Smooth muscle cell (in vitro differentiated cells): ENCODE results near the gene TAF1D. TPM values are rescaled to one million over a fixed set of nuclear protein-coding genes. Genes with fewer than 3 reads are reported as not detected.

Experiments
- DNase-seq: peaks from one replicate; lab custom pipeline; 2025; ENCODE audit not compliant: unreplicated experiment; lab: John Stamatoyannopoulos, UW
- H2AFZ ChIP-seq: fragments of 200-600 bp; sonication (generic); 2 replicates; pipeline ENCODE4 v1.6.0; 2016; ENCODE audit warnings: antibody characterized with exemption, low read depth, mild to moderate bottlenecking
- H3F3A ChIP-seq: fragments of 200-600 bp; sonication (generic); 2 replicates; pipeline ENCODE4 v1.6.0; 2017; ENCODE audit warnings: antibody characterized with exemption, low read depth
- H3K27ac ChIP-seq: fragments of 200-600 bp; sonication (generic); 2 replicates; pipeline ENCODE4 v1.5.1; 2016; ENCODE audit warnings: low read depth, mild to moderate bottlenecking
- H3K27me3 ChIP-seq: fragments of 200-600 bp; sonication (generic); 2 replicates; pipeline ENCODE4 v1.6.1; 2016; ENCODE audit warnings: low read depth, mild to moderate bottlenecking
- H3K36me3 ChIP-seq: fragments of 200-600 bp; sonication (generic); 2 replicates; pipeline ENCODE4 v1.5.1; 2016; ENCODE audit warnings: low read depth
- H3K4me1 ChIP-seq: fragments of 200-600 bp; sonication (generic); 2 replicates; pipeline ENCODE4 v1.5.1; 2016; ENCODE audit warnings: low read depth
- H3K4me2 ChIP-seq: fragments of 200-600 bp; sonication (generic); 2 replicates; pipeline ENCODE4 v1.6.0; 2016; ENCODE audit warnings: mild to moderate bottlenecking
- H3K4me3 ChIP-seq: fragments of 200-600 bp; sonication (generic); 2 replicates; pipeline ENCODE4 v1.5.1; 2016; ENCODE audit warnings: mild to moderate bottlenecking
- H3K79me2 ChIP-seq: fragments of 200-600 bp; sonication (generic); 2 replicates; pipeline ENCODE4 v1.6.0; 2016; ENCODE audit warnings: low read depth, mild to moderate bottlenecking
- H3K9ac ChIP-seq: fragments of 200-600 bp; sonication (generic); 2 replicates; pipeline ENCODE4 v1.6.0; 2016; ENCODE audit warnings: low read depth
- H3K9me3 ChIP-seq: fragments of 200-600 bp; sonication (generic); replicated peaks from 2 replicates; pipeline ENCODE4 v1.5.1; 2016; ENCODE audit warnings: low read depth
- H4K20me1 ChIP-seq: fragments of 200-600 bp; sonication (generic); 2 replicates; pipeline ENCODE4 v1.6.0; 2016; ENCODE audit warnings: low read depth
- CTCF ChIP-seq: fragments of 200-600 bp; sonication (generic); IDR thresholded peaks from 2 replicates; pipeline ENCODE4 v1.5.1; 2017; ENCODE audit warnings: borderline replicate concordance, mild to moderate bottlenecking, antibody characterized with exemption; ENCODE audit not compliant: insufficient read depth, poor library complexity, severe bottlenecking
- WGBS: methylation state at CpG from one replicate; pipeline ENCODE4 v1.1.7; 2016; ENCODE audit warnings: low lambda C conversion rate; 5-methylcytosine and 5-hydroxymethylcytosine counted together
- polyA plus RNA-seq: library from polyadenylated mRNA; unstranded; fragments of >200 nt; fragmentation: Nextera tagmentation; extraction: Ambion mirVana; gene quantifications from 2 replicates; pipeline ENCODE4 v1.2.1, GENCODE V29; 2016
- total RNA-seq: library from RNA; depleted of rRNA; stranded (reverse); fragments of >200 nt; gene quantifications from 2 replicates; pipeline ENCODE4 v1.2.3, GENCODE V29; 2014

The TAF1D gene
- total and polyA plus RNA-seq, 2 experiments from 2014 or later = 36.9 to 216 TPM

DNA sequence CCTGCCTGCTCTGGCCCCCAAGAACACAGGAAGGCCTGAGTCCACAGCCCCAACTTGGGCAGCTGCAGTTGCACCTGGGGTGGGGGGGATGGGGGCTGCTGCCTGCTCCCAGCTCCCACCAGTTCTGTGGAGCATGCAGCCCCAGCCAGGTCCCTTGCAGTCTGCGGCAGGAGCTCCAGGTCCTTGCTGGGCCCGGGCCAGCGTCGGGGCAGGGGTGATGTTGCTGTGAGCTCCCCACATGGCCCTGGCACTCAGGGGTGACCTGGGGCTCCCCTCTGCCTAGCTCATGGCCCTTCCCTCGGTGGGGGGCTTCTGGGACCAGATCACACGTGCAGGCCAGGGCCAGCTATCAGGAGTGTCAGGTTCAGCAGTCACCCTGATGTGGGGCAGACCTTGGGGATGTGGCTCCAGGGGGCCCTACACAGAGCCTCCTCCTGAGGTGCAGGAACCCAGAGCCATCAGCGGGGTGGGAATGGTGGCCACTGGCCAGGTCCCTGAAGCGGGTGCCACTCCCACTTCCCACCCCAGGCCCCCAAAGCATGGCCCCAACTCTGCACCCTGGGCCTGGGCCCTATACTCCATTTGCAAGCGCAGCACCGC lies 32.4 kb upstream of the TAF1D start:
- Histone ChIP-seq H3K9ac (no peak overlapping the region), H3K4me2 (no peak overlapping the region), H3K79me2 (no peaks in the 10 kb centered on the region), H3K9me3 (no peaks in the 10 kb centered on the region), H4K20me1 (no peaks in the 10 kb centered on the region), H3K36me3 (no peaks in the 10 kb centered on the region), H2AFZ (no peak overlapping the region), H3K4me1 (no peaks in the 10 kb centered on the region), H3F3A (no peaks in the 10 kb centered on the region), H3K4me3 (no peak overlapping the region), H3K27me3 (no peaks in the 10 kb centered on the region), H3K27ac (no peak overlapping the region)
- 94% methylated on average over 8 of the region's 10 CpGs for WGBS
- no peak for TF ChIP-seq CTCF
- DNase-seq = no peak

DNA sequence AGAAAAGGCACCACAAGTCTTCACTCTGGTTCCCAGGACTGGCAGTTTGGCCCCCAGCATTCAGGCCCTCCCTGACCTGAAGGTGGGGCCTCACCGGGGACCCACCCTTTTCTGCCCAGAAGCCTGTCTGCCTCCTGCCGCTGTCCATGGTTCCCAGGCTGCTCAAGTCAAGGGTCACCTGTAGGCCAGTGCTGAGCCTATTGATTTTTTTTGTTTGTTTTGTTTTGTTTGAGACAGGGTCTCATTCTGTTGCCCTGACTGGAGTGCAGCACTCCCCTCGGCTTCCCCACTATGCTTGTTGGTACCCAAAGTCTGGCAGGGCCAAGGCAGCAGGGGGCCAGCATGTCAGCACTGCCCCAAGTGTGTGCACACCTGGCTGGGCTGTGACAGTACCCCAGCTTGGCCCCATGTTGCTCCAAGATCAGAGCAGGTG lies 31.8 kb upstream of the TAF1D start:
- H2AFZ ChIP-seq = no peak overlapping the region
- H4K20me1 ChIP-seq = no peaks in the 10 kb centered on the region
- 72% methylated on average over 3 of the region's 3 CpGs for WGBS
- TF ChIP-seq CTCF = no peak
- DNase-seq = no peak
- H3K4me2 ChIP-seq = no peak overlapping the region
- no peaks in the 10 kb centered on the region for H3K4me1 ChIP-seq
- H3F3A ChIP-seq = no peaks in the 10 kb centered on the region
- no peak overlapping the region for H3K9ac ChIP-seq
- H3K27me3 ChIP-seq = no peaks in the 10 kb centered on the region
- H3K79me2 ChIP-seq = no peaks in the 10 kb centered on the region
- no peaks in the 10 kb centered on the region for H3K9me3 ChIP-seq
- no peaks in the 10 kb centered on the region for H3K36me3 ChIP-seq
- H3K4me3 ChIP-seq = no peak overlapping the region
- H3K27ac ChIP-seq = no peak overlapping the region

DNA sequence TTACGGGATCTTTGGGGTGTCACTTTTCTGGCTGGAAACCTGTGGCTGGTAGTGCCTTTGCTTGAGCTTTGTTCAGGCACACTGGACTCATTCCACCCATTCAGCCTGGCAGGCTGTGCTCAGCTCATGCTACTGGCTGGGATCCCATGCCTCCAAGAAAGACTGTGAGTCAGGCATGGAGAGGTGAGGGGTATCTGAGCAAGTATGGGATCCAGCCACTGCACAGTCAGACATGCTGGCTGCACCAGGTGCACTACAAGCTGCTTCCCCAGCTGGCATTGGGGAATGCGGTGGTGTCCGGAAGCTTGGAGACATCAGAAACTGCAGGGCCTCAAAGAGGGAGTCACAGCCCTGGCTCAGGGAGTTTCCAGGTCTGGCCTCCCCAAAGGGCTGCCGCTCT lies 30.8 kb upstream of the TAF1D start:
- Histone ChIP-seq H3K4me3 (no peak overlapping the region), H3K36me3 (no peaks in the 10 kb centered on the region), H3K27ac (no peak overlapping the region), H3K27me3 (no peaks in the 10 kb centered on the region), H3K79me2 (no peaks in the 10 kb centered on the region), H3K9me3 (no peaks in the 10 kb centered on the region), H3K4me2 (no peak overlapping the region), H2AFZ (no peak overlapping the region), H3F3A (no peaks in the 10 kb centered on the region), H4K20me1 (no peaks in the 10 kb centered on the region), H3K4me1 (no peaks in the 10 kb centered on the region), H3K9ac (no peak overlapping the region)
- no peak for TF ChIP-seq CTCF
- DNase-seq = no peak
- 96% methylated on average over 4 of the region's 4 CpGs for WGBS

- WGBS = 61% methylated on average over 1 of the region's 1 CpG
- no peak overlapping the region for H3K27ac ChIP-seq
These were observed 28.9 kb upstream of the TAF1D start for GRCh38 chr11:93770160-93770559.

More at GRCh38 chr11:93770160-93770559, 28.9 kb upstream of the TAF1D start:
- Histone ChIP-seq H3K4me1 (no peaks in the 10 kb centered on the region), H3K27me3 (no peaks in the 10 kb centered on the region), H3K4me2 (no peak overlapping the region), H3K4me3 (no peak overlapping the region), H3K36me3 (no peaks in the 10 kb centered on the region), H4K20me1 (no peaks in the 10 kb centered on the region), H3K9me3 (no peaks in the 10 kb centered on the region), H3F3A (no peaks in the 10 kb centered on the region), H2AFZ (no peak overlapping the region), H3K9ac (no peak overlapping the region), H3K79me2 (no peaks in the 10 kb centered on the region)
- no peak for DNase-seq
- no peak for TF ChIP-seq CTCF
